H9 (cell line): ENCODE data around the gene RPP14. TPM values are rescaled to one million over a fixed set of nuclear protein-coding genes. Genes with fewer than 3 reads are reported as not detected.

Experiments
- DNase-seq: peaks from one replicate; pipeline ENCODE4 v3.0.0-alpha.2; 2017
- H2AFZ ChIP-seq: one replicate; pipeline ENCODE4 v1.6.1; 2013; ENCODE audit warnings: mild to moderate bottlenecking, low read length, control low read depth, moderate library complexity
- H2AK5ac ChIP-seq: 2 replicates; pipeline ENCODE4 v1.6.1; 2013; ENCODE audit warnings: low read length, control low read depth, mixed read lengths; ENCODE audit not compliant: insufficient read length
- H2BK120ac ChIP-seq: one replicate; pipeline ENCODE4 v1.6.1; 2013; ENCODE audit warnings: low read depth, mild to moderate bottlenecking, low read length, control low read depth, inconsistent platforms; ENCODE audit not compliant: poor library complexity, severe bottlenecking
- H2BK12ac ChIP-seq: 2 replicates; pipeline ENCODE4 v1.6.1; 2013; ENCODE audit warnings: low read length, control low read depth, mixed read lengths, low read depth; ENCODE audit not compliant: insufficient read length
- H2BK15ac ChIP-seq: 2 replicates; pipeline ENCODE4 v1.6.1; 2013; ENCODE audit warnings: low read depth, low read length, control low read depth
- H2BK20ac ChIP-seq: one replicate; pipeline ENCODE4 v1.6.1; 2013; ENCODE audit warnings: low read depth, mild to moderate bottlenecking, low read length, control low read depth, inconsistent platforms; ENCODE audit not compliant: poor library complexity, severe bottlenecking
- H2BK5ac ChIP-seq: 2 replicates; pipeline ENCODE4 v1.6.1; 2013; ENCODE audit warnings: low read length, control low read depth, mixed read lengths; ENCODE audit not compliant: insufficient read length
- H3K14ac ChIP-seq: 2 replicates; pipeline ENCODE4 v1.6.1; 2013; ENCODE audit warnings: low read length, control low read depth; ENCODE audit not compliant: insufficient read depth
- H3K18ac ChIP-seq: 2 replicates; pipeline ENCODE4 v1.6.1; 2013; ENCODE audit warnings: low read depth, mild to moderate bottlenecking, mixed read lengths, low read length, control low read depth; ENCODE audit not compliant: insufficient read length
- H3K23ac ChIP-seq: 2 replicates; pipeline ENCODE4 v1.6.1; 2013; ENCODE audit warnings: low read length, control low read depth, mixed read lengths, low read depth; ENCODE audit not compliant: insufficient read length
- H3K23me2 ChIP-seq: 2 replicates; pipeline ENCODE4 v1.6.1; 2013; ENCODE audit warnings: low read depth, mild to moderate bottlenecking, mixed read lengths, low read length, control low read depth; ENCODE audit not compliant: insufficient read length, poor library complexity, severe bottlenecking
- H3K27ac ChIP-seq: 2 replicates; pipeline ENCODE4 v1.5.1; 2013; ENCODE audit warnings: low read length, control low read depth, mixed read lengths, low read depth; ENCODE audit not compliant: insufficient read length
- H3K27me3 ChIP-seq: 2 replicates; pipeline ENCODE4 v1.6.1; 2013; ENCODE audit warnings: low read length, control low read depth, inconsistent platforms; ENCODE audit not compliant: insufficient read depth
- H3K4ac ChIP-seq: 2 replicates; pipeline ENCODE4 v1.6.1; 2013; ENCODE audit warnings: low read depth, mild to moderate bottlenecking, control low read depth, inconsistent platforms, low read length, moderate library complexity
- H3K4me1 ChIP-seq: 2 replicates; pipeline ENCODE4 v1.6.1; 2013; ENCODE audit warnings: low read length, control low read depth, inconsistent platforms; ENCODE audit not compliant: insufficient read depth
- H3K4me2 ChIP-seq: 2 replicates; pipeline ENCODE4 v1.6.1; 2013; ENCODE audit warnings: low read length, control low read depth, mixed read lengths; ENCODE audit not compliant: insufficient read length, insufficient read depth
- H3K56ac ChIP-seq: 2 replicates; pipeline ENCODE4 v1.6.1; 2013; ENCODE audit warnings: low read depth, mild to moderate bottlenecking, mixed read lengths, low read length, control low read depth; ENCODE audit not compliant: insufficient read length
- H3K79me1 ChIP-seq: 2 replicates; pipeline ENCODE4 v1.6.1; 2013; ENCODE audit warnings: low read depth, mild to moderate bottlenecking, moderate library complexity, low read length, control low read depth, inconsistent platforms; ENCODE audit not compliant: insufficient read depth, poor library complexity, severe bottlenecking
- H3K79me2 ChIP-seq: 2 replicates; pipeline ENCODE4 v1.6.1; 2013; ENCODE audit warnings: low read length, control low read depth, inconsistent platforms; ENCODE audit not compliant: insufficient read depth
- H3K9ac ChIP-seq: 2 replicates; pipeline ENCODE4 v1.6.1; 2013; ENCODE audit warnings: low read length, control low read depth, mixed read lengths; ENCODE audit not compliant: insufficient read length; ENCODE audit errors: extremely low read depth
- H3K9me3 ChIP-seq: one replicate; pipeline ENCODE4 v1.6.1; 2013; ENCODE audit warnings: low read depth, low read length, inconsistent platforms; ENCODE audit not compliant: control insufficient read depth
- H3T11ph ChIP-seq: one replicate; pipeline ENCODE4 v1.6.1; 2013; ENCODE audit warnings: mild to moderate bottlenecking, low read length, control low read depth, inconsistent platforms
- H4K20me1 ChIP-seq: one replicate; pipeline ENCODE4 v1.6.1; 2013; ENCODE audit not compliant: control insufficient read depth, insufficient read length, insufficient read depth
- H4K5ac ChIP-seq: 2 replicates; pipeline ENCODE4 v1.6.1; 2013; ENCODE audit warnings: low read depth, mild to moderate bottlenecking, mixed read lengths, low read length, control low read depth; ENCODE audit not compliant: insufficient read length
- H4K8ac ChIP-seq: replicated peaks from 2 replicates; pipeline ENCODE4 v1.6.1; 2013; ENCODE audit warnings: low read length, control low read depth, mixed read lengths, low read depth; ENCODE audit not compliant: insufficient read length
- H4K91ac ChIP-seq: 2 replicates; pipeline ENCODE4 v1.6.1; 2013; ENCODE audit warnings: low read depth, mild to moderate bottlenecking, moderate library complexity, mixed read lengths, low read length, control low read depth; ENCODE audit not compliant: insufficient read length
- H3K27ac Mint-ChIP-seq, 3 experiments: 2 replicates in 2 of 3; 3 replicates in 1 of 3; pipeline ENCODE4 v1.8.0; 2020 to 2021; ENCODE audit warnings: mixed read lengths in 3 of 3, mild to moderate bottlenecking in 1 of 3, moderate library complexity in 1 of 3
- H3K27me3 Mint-ChIP-seq: 2 replicates; pipeline ENCODE4 v1.8.0; 2021; ENCODE audit warnings: low read depth, mild to moderate bottlenecking, moderate library complexity, mixed read lengths
- H3K36me3 Mint-ChIP-seq, 3 experiments: 2 replicates in 2 of 3; 3 replicates in 1 of 3; pipeline ENCODE4 v1.8.0; 2020 to 2021; ENCODE audit warnings: low read depth in 3 of 3, mixed read lengths in 3 of 3; ENCODE audit not compliant: insufficient read depth in 1 of 3
- H3K4me1 Mint-ChIP-seq, 2 experiments: 2 replicates each; pipeline ENCODE4 v1.8.0; 2020; ENCODE audit warnings: mixed read lengths in 2 of 2
- H3K4me3 Mint-ChIP-seq, 2 experiments: 2 replicates in 1 of 2; 3 replicates in 1 of 2; pipeline ENCODE4 v1.8.0; 2020 to 2021; ENCODE audit warnings: mild to moderate bottlenecking in 2 of 2, mixed read lengths in 2 of 2, moderate library complexity in 1 of 2
- H3K9me3 Mint-ChIP-seq, 2 experiments: 2 replicates in 1 of 2; 3 replicates in 1 of 2; pipeline ENCODE4 v1.8.0; 2020; ENCODE audit warnings: mild to moderate bottlenecking in 2 of 2, mixed read lengths in 2 of 2, moderate library complexity in 1 of 2
- WGBS: extraction: QIAGEN DNeasy Blood & Tissue Kit; methylation state at CpG from one replicate; pipeline ENCODE4 v1.1.7; 2013; ENCODE audit warnings: missing lambda C conversion rate, low lambda C conversion rate, mixed read lengths; ENCODE audit not compliant: insufficient read length; ENCODE audit errors: extremely low coverage; 5-methylcytosine and 5-hydroxymethylcytosine counted together
- total RNA-seq: library from RNA; stranded (reverse); gene quantifications from 2 replicates; pipeline ENCODE4 v1.2.1, GENCODE V29; 2021
- TF ChIP-seq, protein P1 (sequence below): fragments of 200-600 bp; sonication (generic); conservative IDR thresholded peaks from 3 replicates; pipeline ENCODE4 v1.8.0; 2021; ENCODE audit warnings: antibody characterized with exemption, mild to moderate bottlenecking

Gene RPP14
- total RNA-seq, 1 experiment from 2014 or later, result 23.9 TPM

DNA sequence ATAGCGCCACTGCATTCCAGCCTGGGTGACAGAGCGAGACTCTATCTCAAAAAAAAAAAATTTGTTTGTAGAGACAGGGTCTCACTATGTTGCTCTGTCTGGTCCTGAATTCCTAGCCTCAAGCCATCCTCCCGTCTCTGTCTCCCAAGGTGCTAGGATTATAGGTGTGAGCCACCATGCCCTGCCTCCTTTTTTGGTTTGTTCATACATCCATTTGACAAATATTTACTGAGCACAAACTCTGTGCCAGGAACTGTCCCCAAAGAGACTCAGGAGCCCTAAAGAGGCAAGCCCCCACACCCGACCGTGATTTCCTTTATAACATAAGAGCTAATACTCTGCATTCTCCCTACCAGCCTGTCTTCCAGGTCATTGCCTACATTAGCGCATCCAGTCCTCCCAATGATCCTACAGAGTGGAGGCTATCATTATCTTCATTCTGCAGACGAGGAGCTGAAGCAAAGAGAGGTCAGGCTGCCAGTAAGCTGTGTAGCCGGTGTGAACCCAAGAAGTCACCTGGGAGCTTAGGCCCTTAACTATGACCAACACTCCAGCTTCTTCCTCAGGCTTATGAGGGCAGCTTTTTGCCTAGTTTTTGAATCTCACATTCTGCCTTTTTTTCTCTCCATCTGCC is 20.3 kb downstream of the RPP14 start:
- Mint-ChIP-seq H3K4me3 (no peak overlapping the region), H3K27me3 (peaks cover 10% of the 10 kb centered on the region), H3K9me3 (no peaks in the 10 kb centered on the region), H3K4me1 (peaks cover 17 to 27% of the 10 kb centered on the region in 2 experiments), H3K36me3 (no peaks in the 10 kb centered on the region), H3K27ac (peak overlapping the region in 1 of 3 experiments; percentile 43; a peak in 1 of 7 replicates)
- no peak overlapping the region for H4K91ac ChIP-seq
- no peak overlapping the region for H4K5ac ChIP-seq
- H2BK120ac ChIP-seq, result no peak overlapping the region
- H3K27ac ChIP-seq, result no peak overlapping the region
- H3K23me2 ChIP-seq, result no peaks in the 10 kb centered on the region
- no peaks in the 10 kb centered on the region for H3K27me3 ChIP-seq
- no peak overlapping the region for H2AK5ac ChIP-seq
- no peak overlapping the region for H3K18ac ChIP-seq
- no peaks in the 10 kb centered on the region for H3K79me2 ChIP-seq
- no peaks in the 10 kb centered on the region for H3K79me1 ChIP-seq
- H3K56ac ChIP-seq, result no peak overlapping the region
- TF ChIP-seq, protein P1, sequence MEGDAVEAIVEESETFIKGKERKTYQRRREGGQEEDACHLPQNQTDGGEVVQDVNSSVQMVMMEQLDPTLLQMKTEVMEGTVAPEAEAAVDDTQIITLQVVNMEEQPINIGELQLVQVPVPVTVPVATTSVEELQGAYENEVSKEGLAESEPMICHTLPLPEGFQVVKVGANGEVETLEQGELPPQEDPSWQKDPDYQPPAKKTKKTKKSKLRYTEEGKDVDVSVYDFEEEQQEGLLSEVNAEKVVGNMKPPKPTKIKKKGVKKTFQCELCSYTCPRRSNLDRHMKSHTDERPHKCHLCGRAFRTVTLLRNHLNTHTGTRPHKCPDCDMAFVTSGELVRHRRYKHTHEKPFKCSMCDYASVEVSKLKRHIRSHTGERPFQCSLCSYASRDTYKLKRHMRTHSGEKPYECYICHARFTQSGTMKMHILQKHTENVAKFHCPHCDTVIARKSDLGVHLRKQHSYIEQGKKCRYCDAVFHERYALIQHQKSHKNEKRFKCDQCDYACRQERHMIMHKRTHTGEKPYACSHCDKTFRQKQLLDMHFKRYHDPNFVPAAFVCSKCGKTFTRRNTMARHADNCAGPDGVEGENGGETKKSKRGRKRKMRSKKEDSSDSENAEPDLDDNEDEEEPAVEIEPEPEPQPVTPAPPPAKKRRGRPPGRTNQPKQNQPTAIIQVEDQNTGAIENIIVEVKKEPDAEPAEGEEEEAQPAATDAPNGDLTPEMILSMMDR, result no peak
- H2BK20ac ChIP-seq, result no peak overlapping the region
- no peak overlapping the region for H3T11ph ChIP-seq
- no peak overlapping the region for H3K14ac ChIP-seq
- DNase-seq, result no peak
- no peaks in the 10 kb centered on the region for H3K9me3 ChIP-seq
- no peak overlapping the region for H3K4me2 ChIP-seq
- H2AFZ ChIP-seq, result no peak overlapping the region
- no CpG with 5 or more reads among the region's 8 CpGs for WGBS
- H4K8ac ChIP-seq, result no peak overlapping the region
- H2BK15ac ChIP-seq, result no peak overlapping the region
- H2BK5ac ChIP-seq, result no peak overlapping the region
- H2BK12ac ChIP-seq, result no peak overlapping the region
- peaks cover 3% of the 10 kb centered on the region; the same call in 1 of the 2 replicates for H3K4me1 ChIP-seq
- no peaks in the 10 kb centered on the region for H4K20me1 ChIP-seq
- no peak overlapping the region for H3K4ac ChIP-seq
- no peak overlapping the region for H3K23ac ChIP-seq
- no peak overlapping the region for H3K9ac ChIP-seq
